ENCODE measurements around the gene PRM2.

DNA sequence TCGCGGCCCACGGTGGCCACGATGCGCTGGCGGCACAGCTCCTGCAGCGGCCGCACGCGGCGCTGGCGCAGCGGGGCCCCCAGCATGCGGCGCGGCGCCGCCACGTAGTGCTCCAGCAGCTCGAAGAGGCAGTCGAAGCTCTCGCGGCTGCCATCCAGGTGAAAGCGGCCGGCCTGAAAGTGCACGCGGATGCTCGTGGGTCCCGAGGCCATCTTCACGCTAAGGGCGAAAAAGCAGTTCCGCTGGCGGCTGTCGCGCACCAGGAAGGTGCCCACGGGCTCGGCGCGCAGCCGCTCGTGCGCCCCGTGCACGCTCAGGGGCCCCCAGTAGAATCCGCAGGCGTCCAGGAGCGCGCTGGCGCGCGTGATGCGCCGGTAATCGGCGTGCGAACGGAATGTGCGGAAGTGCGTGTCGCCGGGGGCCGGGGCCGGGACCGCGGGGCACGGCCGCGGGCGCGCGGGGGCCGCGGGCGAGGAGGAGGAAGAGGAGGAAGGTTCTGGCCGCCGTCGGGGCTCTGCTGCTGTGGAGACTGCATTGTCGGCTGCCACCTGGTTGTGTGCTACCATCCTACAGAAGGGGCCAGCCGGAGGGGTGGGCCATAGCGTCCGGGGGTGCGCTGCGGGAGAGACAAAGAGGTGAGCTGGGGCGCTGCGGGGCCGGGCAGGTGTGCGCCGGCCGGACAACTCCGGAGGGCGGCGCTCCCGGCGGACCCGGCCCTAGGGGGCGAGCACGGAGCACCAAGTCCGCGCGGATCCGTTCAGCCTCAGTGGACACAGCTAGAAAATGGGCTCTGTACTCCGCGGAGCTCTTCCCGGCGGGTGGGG lies 21.2 kb downstream of the PRM2 start:
- TF ChIP-seq EZH2 (IDR thresholded peaks at IDR 0.05; ENCODE audit: insufficient read depth, poor library complexity, severe bottlenecking) (no peak), EZH2phosphoT487 (IDR thresholded peaks at IDR 0.05; ENCODE audit: insufficient read depth, low read depth) (no peak)

Data from GM23248 (cell line).